GM23248 (cell line): ENCODE measurements around the gene TWIST2.

Experiments used
- EZH2 ChIP-seq: fragments of 200-600 bp; sonication (generic); IDR thresholded peaks from 2 replicates; pipeline ENCODE4 v1.6.1; 2018; ENCODE audit warnings: antibody characterized with exemption, mild to moderate bottlenecking; ENCODE audit not compliant: insufficient read depth, poor library complexity, severe bottlenecking
- EZH2phosphoT487 ChIP-seq: fragments of 200-600 bp; sonication (generic); IDR thresholded peaks from 2 replicates; pipeline ENCODE4 v1.6.1; 2018; ENCODE audit warnings: antibody characterized with exemption, moderate library complexity, mild to moderate bottlenecking, low read depth; ENCODE audit not compliant: insufficient read depth

DNA sequence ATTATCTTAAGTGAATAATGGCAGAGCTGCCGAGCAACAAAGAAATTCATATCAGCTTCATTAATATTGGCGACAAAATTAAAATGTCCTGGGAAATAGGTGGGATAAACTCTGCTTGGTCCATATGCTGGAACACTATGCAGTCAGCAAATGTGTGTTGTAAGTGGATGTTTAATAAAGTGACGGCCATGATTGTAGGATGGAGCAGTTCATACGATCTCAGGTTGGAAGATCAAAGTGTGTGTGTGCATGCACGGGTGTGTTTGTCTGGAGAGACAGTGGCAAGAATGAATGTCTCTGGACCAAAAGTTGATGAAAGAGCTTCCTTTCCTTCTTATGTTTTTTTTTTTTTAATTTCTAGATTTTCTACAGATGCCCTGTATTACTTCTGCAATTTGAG is 14.8 kb downstream of the TWIST2 start:
- TF ChIP-seq EZH2 = no peak
- TF ChIP-seq EZH2phosphoT487 = no peak
